ENCODE data around the gene NFILZ. TPM values are rescaled to one million over a fixed set of nuclear protein-coding genes. Genes with fewer than 3 reads are reported as not detected.

NFILZ gene
- total RNA-seq, 1 experiment from 2014 or later = not detected

DNA sequence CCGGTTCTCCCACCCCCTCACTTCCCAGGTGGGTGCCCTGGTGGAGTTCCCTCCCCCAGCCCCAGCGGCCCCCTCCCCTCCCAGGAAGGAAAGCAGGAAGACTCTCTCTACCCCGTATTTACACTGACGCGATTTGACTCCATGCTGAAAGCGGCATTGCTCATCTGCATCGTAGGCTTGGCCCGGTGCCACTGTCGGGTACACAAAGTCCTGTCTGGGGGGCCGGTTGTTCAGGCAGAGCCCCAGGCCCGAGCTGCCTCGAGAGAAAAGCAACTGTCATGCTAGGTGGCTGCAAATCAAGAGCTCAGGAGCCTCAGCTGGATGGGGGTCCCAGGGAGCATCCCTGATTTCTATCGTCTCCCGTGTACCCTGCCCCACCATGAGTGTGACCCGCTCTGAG is 34.8 kb upstream of the NFILZ start:
- H3K27me3 ChIP-seq (ENCODE audit: low read length) = peaks cover 46% of the 10 kb centered on the region
- CTCF ChIA-PET = no interaction called here
- no peak for DNase-seq
- H3K9ac ChIP-seq (ENCODE audit: low read length) = no peak overlapping the region
- ATAC-seq = no peak
- no TSS peak for BruUV-seq (replicated peaks)
- H4K20me1 ChIP-seq (ENCODE audit: low read length) = no peaks in the 10 kb centered on the region
- H3K4me2 ChIP-seq (ENCODE audit: low read length) = no peak overlapping the region
- no peaks in the 10 kb centered on the region for H3K79me2 ChIP-seq (ENCODE audit: low read length)
- no peak overlapping the region for H3K27ac ChIP-seq (ENCODE audit: low read length)
- intact Hi-C loops (cut with micrococcal nuclease) = no loop called here
- no peak overlapping the region for H2AFZ ChIP-seq (ENCODE audit: low read length)
- no peaks in the 10 kb centered on the region for H3K9me2 ChIP-seq (replicated peaks; ENCODE audit: low read length)
- no peak overlapping the region for H3K4me3 ChIP-seq (ENCODE audit: low read length)
- H3F3A ChIP-seq (ENCODE audit: low read length, unreplicated experiment) = no peaks in the 10 kb centered on the region
- POLR2A ChIA-PET (ENCODE audit: unreplicated experiment) = no interaction called here
- H3K9me3 ChIP-seq (ENCODE audit: low read length) = 0 out of 2 replicates have a peak, but pooled peaks cover 8% of the 10 kb centered on the region
- TF ChIP-seq, protein P1, sequence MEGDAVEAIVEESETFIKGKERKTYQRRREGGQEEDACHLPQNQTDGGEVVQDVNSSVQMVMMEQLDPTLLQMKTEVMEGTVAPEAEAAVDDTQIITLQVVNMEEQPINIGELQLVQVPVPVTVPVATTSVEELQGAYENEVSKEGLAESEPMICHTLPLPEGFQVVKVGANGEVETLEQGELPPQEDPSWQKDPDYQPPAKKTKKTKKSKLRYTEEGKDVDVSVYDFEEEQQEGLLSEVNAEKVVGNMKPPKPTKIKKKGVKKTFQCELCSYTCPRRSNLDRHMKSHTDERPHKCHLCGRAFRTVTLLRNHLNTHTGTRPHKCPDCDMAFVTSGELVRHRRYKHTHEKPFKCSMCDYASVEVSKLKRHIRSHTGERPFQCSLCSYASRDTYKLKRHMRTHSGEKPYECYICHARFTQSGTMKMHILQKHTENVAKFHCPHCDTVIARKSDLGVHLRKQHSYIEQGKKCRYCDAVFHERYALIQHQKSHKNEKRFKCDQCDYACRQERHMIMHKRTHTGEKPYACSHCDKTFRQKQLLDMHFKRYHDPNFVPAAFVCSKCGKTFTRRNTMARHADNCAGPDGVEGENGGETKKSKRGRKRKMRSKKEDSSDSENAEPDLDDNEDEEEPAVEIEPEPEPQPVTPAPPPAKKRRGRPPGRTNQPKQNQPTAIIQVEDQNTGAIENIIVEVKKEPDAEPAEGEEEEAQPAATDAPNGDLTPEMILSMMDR (conservative IDR thresholded peaks at IDR 0.05; ENCODE audit: low read depth, low read length) = no peak
- TF ChIP-seq EZH2phosphoT487 (IDR thresholded peaks at IDR 0.05; ENCODE audit: borderline replicate concordance, low read length) (no peak), EZH2 (IDR thresholded peaks at IDR 0.05; ENCODE audit: low read length, unreplicated experiment) (no peak)
- no peaks in the 10 kb centered on the region for H3K4me1 ChIP-seq (ENCODE audit: insufficient read depth, low read length)
- no peaks in the 10 kb centered on the region for H3K36me3 ChIP-seq (ENCODE audit: low read depth, low read length)

DNA sequence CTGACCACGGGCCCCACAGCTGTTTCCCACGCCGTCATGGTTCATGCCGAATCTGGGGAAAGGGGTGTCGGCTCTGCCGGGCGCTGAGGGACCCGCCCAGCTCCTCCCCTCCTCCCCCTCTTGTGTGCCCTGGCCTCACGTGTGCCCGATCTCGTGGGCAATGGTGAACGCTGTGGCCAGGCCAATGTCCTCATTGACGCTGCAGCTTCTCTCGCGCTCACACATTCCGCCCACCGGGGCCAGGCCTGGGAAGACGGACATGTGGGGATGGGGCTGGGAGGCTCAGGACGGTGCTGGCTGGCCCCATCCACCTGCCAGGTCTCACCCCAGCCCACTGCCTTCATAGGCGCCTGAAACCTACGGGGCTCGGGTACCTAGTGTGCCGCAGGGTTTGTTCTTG is 34.3 kb upstream of the NFILZ start:
- POLR2A ChIA-PET (ENCODE audit: unreplicated experiment) = no interaction called here
- no peak overlapping the region for H3K27ac ChIP-seq (ENCODE audit: low read length)
- H3K36me3 ChIP-seq (ENCODE audit: low read depth, low read length) = no peaks in the 10 kb centered on the region
- no peak overlapping the region for H2AFZ ChIP-seq (ENCODE audit: low read length)
- no peak overlapping the region for H3K4me3 ChIP-seq (ENCODE audit: low read length)
- DNase-seq = no peak
- H4K20me1 ChIP-seq (ENCODE audit: low read length) = no peaks in the 10 kb centered on the region
- no peak for ATAC-seq
- H3K4me1 ChIP-seq (ENCODE audit: insufficient read depth, low read length) = no peaks in the 10 kb centered on the region
- TF ChIP-seq EZH2phosphoT487 (IDR thresholded peaks at IDR 0.05; ENCODE audit: borderline replicate concordance, low read length) (no peak), EZH2 (IDR thresholded peaks at IDR 0.05; ENCODE audit: low read length, unreplicated experiment) (no peak)
- TF ChIP-seq, protein P1 (conservative IDR thresholded peaks at IDR 0.05; ENCODE audit: low read depth, low read length) = no peak
- H3K27me3 ChIP-seq (ENCODE audit: low read length) = peaks cover 46% of the 10 kb centered on the region
- H3K9me3 ChIP-seq (ENCODE audit: low read length) = 0 out of 2 replicates have a peak, but pooled peaks cover 8% of the 10 kb centered on the region
- CTCF ChIA-PET = no interaction called here
- BruUV-seq (replicated peaks) = no TSS peak
- no peak overlapping the region for H3K9ac ChIP-seq (ENCODE audit: low read length)
- H3K4me2 ChIP-seq (ENCODE audit: low read length) = no peak overlapping the region
- H3F3A ChIP-seq (ENCODE audit: low read length, unreplicated experiment) = no peaks in the 10 kb centered on the region
- H3K9me2 ChIP-seq (replicated peaks; ENCODE audit: low read length) = no peaks in the 10 kb centered on the region
- intact Hi-C loops (cut with micrococcal nuclease) = no loop called here
- no peaks in the 10 kb centered on the region for H3K79me2 ChIP-seq (ENCODE audit: low read length)

DNA sequence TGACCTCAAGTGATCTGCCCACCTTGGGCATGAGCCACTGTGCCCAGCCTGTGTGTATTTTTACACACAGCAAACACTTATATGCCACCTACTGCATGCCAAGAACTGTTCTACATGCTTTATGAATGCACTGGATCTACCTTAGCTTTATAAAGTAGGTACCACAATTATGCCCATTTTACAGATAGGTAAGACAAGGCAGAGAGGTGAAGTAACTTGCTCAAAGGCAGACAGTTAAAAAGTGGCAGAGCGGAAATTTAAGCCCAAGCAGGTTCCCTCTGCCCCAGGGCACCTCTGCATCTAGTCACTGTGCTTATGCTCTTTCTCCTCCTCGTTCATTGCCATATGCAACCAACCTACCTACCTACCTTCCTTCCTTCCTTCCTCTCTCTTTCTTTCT is 30.4 kb upstream of the NFILZ start:
- Histone ChIP-seq H3K4me1 (ENCODE audit: insufficient read depth, low read length) (no peaks in the 10 kb centered on the region), H2AFZ (ENCODE audit: low read length) (no peak overlapping the region), H3K9ac (ENCODE audit: low read length) (no peak overlapping the region), H3K9me2 (replicated peaks; ENCODE audit: low read length) (no peaks in the 10 kb centered on the region), H3K27ac (ENCODE audit: low read length) (no peak overlapping the region), H3K4me2 (ENCODE audit: low read length) (no peak overlapping the region), H3F3A (ENCODE audit: low read length, unreplicated experiment) (no peaks in the 10 kb centered on the region), H4K20me1 (ENCODE audit: low read length) (no peaks in the 10 kb centered on the region), H3K27me3 (ENCODE audit: low read length) (peaks cover 36% of the 10 kb centered on the region), H3K79me2 (ENCODE audit: low read length) (no peaks in the 10 kb centered on the region), H3K9me3 (ENCODE audit: low read length) (no peaks in the 10 kb centered on the region), H3K4me3 (ENCODE audit: low read length) (no peak overlapping the region), H3K36me3 (ENCODE audit: low read depth, low read length) (no peaks in the 10 kb centered on the region)
- POLR2A ChIA-PET (ENCODE audit: unreplicated experiment) = no interaction called here
- CTCF ChIA-PET = no interaction called here
- ATAC-seq (no peak), DNase-seq (no peak)
- TF ChIP-seq, protein P1 (conservative IDR thresholded peaks at IDR 0.05; ENCODE audit: low read depth, low read length) = no peak
- no peak for TF ChIP-seq EZH2phosphoT487 (IDR thresholded peaks at IDR 0.05; ENCODE audit: borderline replicate concordance, low read length)
- TF ChIP-seq EZH2 (IDR thresholded peaks at IDR 0.05; ENCODE audit: low read length, unreplicated experiment) = no peak
- BruUV-seq (replicated peaks) = no TSS peak
- intact Hi-C loops (cut with micrococcal nuclease) = no loop called here

Data from PC-3 (cell line).